ENCODE data around the gene MTPN.

MTPN gene

DNA sequence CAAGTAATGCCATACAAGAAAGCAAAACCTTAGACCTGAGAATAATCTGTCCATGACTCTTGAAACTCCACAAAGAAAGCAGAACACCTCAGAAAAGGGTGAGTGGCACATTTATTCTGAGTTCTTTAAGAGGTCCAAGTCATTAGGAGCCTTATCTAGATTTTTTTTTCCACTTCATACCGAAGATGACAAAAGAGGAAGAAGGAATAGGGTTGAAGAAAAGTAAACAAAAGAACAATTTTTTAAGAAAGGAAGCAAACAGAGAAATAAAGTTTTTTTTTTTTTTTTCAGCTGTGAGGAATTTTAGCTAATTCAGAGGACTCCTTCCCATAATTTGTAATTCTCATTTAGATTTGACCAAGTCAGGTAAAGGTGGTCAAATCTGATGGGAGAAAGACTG, 13.1 kb upstream of the MTPN start:
- H3K4me3 ChIP-seq (ENCODE audit: low read depth, low read length): no peak overlapping the region

DNA sequence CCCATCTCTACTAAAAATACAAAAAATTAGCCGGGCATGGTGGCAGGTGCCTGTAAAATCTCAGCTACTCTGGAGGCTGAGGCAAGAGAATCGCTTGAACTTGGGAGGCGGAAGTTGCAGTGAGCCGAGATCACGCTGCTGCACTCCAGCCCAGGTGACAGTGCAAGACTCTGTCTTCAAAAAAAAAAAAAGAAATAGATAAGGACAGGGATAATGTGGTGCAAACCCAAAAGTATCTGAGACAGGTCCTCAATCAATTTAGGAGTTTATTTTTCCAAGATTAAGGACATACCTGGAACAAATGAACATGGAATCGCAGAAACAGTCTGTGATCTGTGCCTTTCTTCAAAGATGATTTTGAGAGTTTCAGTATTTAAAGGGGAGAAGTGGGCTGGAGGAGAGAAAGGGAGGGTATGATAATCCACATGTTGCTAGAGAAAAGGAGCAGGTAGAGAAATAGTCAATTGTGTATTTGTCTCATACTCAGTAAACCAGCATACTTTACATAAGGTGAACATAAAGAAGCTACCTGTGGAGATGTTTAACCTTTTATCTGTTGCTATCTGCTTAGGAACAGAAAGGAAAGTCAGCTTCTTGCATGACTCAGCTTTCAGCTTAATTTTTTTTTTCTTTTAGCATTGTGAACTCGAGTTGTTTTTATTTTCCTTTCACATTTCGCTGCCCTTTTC, 4.9 kb upstream of the MTPN start:
- no peak overlapping the region for H3K4me3 ChIP-seq (ENCODE audit: low read depth, low read length)

DNA sequence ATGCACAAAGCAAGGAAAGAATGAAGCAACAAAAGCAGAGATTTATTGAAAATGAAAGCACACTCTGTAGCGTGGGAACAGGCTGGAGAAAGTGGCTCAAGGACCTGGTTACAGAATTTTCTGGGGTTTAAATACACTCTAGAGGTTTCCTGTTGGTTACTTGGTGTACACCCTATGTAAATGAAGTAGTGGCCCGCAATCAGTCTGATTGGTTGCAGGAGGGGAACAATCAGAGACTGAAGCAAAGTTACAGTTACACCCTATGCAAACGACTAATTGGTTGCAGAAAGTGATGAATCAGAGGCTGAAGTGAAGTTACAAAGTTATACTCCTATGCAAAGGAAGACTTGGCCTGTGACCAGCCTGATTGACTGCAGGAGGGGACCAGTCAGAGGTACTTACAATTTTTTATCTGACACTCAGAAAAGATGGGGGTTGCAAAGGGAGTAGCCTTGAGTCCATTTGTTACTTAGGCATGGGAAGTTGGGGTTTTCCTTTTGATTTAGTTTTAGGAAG, 3.6 kb upstream of the MTPN start:
- H3K4me3 ChIP-seq (ENCODE audit: low read depth, low read length): no peak overlapping the region

DNA sequence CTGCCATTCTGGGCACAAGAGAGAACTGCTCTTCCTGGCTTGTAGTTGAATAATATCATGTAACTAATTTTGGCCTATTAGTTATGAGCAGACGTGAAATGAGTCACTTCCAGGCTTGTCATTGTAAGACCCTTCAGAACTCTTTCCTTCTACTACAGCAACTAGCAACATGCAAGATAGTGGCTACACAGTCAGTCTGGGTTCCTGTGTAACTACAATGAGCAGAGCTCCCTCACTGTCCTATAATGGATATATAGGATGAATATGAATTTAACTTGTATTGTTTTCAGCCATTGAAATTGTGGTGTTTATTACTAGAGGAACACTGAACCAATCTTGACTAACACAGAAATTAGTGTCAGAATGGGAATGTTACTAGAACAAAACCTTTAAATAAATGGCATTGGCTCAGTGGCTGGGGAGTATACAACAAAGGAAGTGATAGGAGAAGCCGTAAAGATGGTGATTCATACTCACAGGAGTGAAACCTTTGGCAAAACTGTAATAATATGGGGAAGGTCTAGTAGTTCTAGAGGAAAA, 2.9 kb upstream of the MTPN start:
- no peak overlapping the region for H3K4me3 ChIP-seq (ENCODE audit: low read depth, low read length)

GRCh38 chr7:135979471-135980011, 2.4 kb upstream of the MTPN start:
- H3K4me3 ChIP-seq (ENCODE audit: low read depth, low read length): no peak overlapping the region

- H3K4me3 ChIP-seq (ENCODE audit: low read depth, low read length): no peak overlapping the region
Observed at GRCh38 chr7:135978624-135979023, 1.5 kb upstream of the MTPN start.

GRCh38 chr7:135977742-135978066, 545 bp upstream of the MTPN start:
- peak overlapping the region; percentile 89 for H3K4me3 ChIP-seq (ENCODE audit: low read depth, low read length)

- H3K4me3 ChIP-seq (ENCODE audit: low read depth, low read length): peak overlapping the region; percentile 89
Observed at GRCh38 chr7:135976312-135977006, 700 bp downstream of the MTPN start.

- H3K4me3 ChIP-seq (ENCODE audit: low read depth, low read length): no peak overlapping the region
Observed at GRCh38 chr7:135975166-135975565, 2.0 kb downstream of the MTPN start.

DNA sequence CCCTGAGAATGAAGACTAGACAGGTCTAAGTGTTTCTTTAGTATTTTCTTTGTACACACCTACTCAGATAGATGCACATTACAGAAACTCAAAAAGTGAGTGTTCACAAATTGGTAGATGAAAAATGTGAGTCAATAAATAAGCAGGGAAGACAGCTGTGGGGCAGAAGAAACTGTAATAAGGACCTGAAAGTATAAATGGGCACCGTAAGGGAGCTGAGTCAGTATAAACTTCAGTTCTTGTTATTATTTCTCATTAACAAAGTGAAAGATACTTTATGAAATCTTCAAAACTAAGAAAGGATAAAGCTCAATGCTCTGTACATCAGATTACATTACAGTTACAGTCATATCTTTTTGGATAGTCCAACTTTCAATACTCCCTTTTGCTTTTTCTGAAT, 2.5 kb downstream of the MTPN start:
- no peak overlapping the region for H3K4me3 ChIP-seq (ENCODE audit: low read depth, low read length)

GRCh38 chr7:135971366-135971725, 5.8 kb downstream of the MTPN start:
- H3K4me3 ChIP-seq (ENCODE audit: low read depth, low read length): no peak overlapping the region

- H3K4me3 ChIP-seq (ENCODE audit: low read depth, low read length): no peak overlapping the region
Observed at GRCh38 chr7:135970682-135971365, 6.3 kb downstream of the MTPN start.

- H3K4me3 ChIP-seq (ENCODE audit: low read depth, low read length): no peak overlapping the region
Observed at GRCh38 chr7:135970045-135970444, 7.1 kb downstream of the MTPN start.

DNA sequence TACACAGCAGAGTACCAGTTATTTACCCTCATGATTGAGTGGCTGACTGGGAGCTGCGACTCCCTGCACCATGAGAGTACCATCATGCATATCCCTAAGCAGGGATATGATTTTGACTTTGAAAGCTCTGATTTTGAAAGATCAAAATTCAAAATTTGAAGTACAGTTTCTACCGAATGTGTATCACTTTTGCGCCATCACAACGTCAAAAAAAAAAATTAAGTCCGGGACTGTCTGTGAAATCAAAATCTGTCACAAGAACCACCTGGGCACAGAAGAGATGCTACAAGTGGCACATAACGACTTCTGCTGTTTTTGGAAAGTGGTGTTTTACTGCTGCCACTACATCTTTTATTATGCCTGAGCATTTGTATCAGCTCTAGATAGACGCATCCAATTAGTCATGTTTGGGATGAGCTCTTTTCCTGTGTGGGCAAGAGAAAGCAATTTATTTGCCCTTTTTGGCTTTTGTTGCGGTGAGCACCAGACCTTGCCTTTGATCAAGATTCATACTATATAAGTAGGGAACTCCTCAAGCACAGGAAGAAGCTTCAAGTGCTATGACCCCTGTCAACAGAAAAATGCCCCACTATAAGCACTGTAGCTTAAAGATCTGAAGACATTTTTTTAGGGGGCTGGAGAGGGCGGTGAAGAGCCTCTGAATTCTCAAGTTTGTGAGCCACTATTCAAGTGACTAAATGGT, 10.7 kb downstream of the MTPN start:
- no peak overlapping the region for H3K4me3 ChIP-seq (ENCODE audit: low read depth, low read length)

GRCh38 chr7:135965602-135966001, 11.6 kb downstream of the MTPN start:
- H3K4me3 ChIP-seq (ENCODE audit: low read depth, low read length): no peak overlapping the region

- H3K4me3 ChIP-seq (ENCODE audit: low read depth, low read length): no peak overlapping the region
Observed at GRCh38 chr7:135964791-135965190, 12.4 kb downstream of the MTPN start.

DNA sequence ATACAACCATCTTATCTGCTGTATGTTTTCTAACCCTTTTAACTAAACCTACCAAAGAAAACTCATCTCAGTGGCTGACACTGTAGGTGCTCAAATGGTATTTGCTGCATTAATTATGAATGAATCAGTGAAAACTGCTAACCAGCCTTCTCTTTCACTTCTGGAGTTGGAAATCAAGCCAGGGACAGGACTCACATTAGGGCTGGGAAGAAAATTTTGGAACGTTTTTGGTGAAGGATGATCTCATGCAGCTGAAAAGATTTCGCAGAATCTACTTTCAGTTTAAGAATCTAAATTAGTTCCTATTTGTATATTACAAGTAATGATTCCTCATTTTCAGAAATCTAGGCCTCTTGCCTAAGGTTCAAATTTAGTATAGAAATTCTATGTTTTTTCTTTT, 12.9 kb downstream of the MTPN start:
- no peak overlapping the region for H3K4me3 ChIP-seq (ENCODE audit: low read depth, low read length)

DNA sequence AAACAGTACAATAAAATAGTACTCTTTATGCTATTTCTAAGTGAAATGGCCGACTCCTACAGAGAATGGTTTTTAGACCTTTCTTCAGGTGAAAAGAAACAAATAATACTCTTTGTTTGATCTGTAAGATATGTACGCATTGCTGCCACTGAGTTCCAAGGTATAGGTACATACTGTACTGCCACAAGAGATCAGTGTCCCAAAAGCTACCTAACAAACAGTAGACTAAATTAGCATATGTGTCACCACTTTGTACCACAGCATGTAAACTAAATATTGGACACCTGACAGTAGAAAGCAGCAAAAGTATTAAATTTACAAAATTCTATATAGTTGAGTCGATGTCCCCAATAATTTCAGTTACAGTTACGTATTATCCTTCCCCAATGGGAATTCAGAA, 14.4 kb downstream of the MTPN start:
- no peak overlapping the region for H3K4me3 ChIP-seq (ENCODE audit: low read depth, low read length)

GRCh38 chr7:135960709-135961451, 16.3 kb downstream of the MTPN start:
- H3K4me3 ChIP-seq (ENCODE audit: low read depth, low read length): no peak overlapping the region

GRCh38 chr7:135959646-135960363, 17.4 kb downstream of the MTPN start:
- no peak overlapping the region for H3K4me3 ChIP-seq (ENCODE audit: low read depth, low read length)

Measured in iPS-11a (cell line).